ENCODE results near the gene ZIC2.

ZIC2 gene

GRCh38 chr13:99975626-99976025, 6.0 kb upstream of the ZIC2 start:
- DNase-seq = no peak

GRCh38 chr13:99976575-99976974, 5.0 kb upstream of the ZIC2 start:
- no peak for DNase-seq

DNA sequence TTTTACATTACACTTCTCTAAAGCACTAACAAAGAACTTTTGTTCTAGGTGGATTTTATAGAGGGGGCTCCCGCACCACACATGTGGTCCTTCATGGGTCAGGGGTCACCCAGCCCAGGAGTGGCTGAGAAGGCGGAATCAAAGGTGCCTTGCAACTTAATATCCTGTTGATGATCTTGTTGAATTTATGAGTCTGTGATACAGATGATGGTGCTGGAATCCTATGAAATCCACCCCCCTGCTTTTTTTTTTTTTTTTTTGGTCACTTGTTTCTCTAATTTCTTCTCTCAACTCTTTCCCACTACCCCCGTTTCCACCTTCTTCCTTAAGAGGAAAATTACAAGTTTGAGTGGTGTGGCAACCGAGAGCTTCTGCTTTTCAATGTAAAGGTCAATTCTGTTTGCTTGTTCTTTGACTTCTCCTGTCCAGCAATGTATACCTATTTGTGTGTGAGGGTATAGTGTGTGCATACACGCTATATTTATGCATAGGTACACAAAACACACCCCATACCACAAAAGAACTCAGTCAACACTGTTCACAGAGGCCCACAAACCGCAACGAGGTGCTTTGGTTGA, 4.2 kb upstream of the ZIC2 start:
- no peak for DNase-seq

DNA sequence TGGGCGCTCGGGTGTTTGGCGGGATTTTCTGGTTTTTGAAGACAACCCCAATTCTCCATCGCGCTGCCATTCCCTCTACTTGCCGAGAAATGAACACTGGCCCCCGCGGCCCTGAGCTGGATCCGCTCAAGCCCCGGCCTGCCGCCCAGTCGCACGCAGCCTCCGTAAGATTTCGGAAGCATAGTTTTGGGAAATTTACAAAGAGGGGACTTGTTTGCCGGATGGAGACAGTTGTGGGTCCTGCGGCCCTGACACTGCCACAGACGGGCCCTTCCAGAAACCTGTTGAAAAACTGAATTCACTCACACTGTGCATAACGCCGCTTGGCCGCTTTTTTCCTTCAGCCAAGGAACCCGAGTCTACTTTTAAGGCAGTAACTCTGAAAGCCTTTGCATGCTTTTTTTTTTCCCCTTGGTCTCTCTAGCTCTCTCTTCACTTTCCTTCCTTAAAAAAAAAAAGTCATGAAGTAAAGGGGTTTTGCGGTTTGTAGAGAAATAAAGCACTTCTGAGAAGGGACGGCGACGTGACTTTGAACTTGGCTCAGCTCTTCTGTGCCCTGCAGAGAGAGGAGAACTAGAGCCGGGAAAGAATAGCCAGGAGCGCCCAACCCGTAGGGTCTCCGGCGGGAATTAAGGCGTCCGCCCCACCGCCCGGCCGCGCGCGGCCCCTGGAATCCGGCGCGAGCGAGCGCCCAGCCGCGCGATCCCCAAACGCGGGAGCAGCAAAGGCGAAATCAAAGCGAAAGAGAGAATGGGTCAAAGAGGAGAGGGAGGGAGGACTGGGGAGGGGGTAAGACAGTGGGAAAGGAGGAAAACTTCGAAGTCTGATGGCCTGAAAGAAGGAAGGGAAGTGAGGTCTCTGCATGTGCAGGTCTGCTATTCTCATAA, 3.4 kb upstream of the ZIC2 start:
- no peak for DNase-seq

DNA sequence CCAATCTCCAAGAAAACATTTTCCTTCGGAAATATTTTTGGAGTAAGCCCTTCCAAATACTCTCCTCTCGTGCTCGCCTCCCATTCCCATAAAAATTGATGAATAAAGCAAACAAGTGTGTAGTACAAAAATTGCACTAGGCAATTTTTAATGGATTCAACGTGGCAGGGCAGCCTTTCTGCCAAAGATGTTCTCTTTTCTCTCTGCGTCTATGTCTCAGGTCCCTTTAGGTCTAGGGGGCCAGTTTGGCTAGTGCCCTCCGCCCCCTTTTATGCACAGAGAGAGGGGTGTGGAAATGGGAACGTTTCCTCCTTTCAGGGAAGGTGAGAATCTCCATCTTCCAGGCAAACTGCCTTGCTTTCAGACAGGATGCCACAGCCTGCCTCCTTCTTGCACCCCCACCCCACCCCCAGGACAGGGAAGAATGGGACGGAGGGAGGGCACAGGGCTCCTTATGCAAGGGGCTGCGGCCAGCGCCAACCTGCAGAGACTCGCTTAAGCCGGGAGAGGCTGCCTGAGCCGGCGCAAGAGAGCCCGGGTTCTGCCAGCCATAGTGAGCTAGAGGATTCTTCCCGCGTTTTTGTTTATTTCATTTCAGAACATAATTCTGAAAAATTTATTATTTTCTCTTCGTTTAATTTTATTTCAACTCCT, 2.7 kb upstream of the ZIC2 start:
- no peak for DNase-seq

DNA sequence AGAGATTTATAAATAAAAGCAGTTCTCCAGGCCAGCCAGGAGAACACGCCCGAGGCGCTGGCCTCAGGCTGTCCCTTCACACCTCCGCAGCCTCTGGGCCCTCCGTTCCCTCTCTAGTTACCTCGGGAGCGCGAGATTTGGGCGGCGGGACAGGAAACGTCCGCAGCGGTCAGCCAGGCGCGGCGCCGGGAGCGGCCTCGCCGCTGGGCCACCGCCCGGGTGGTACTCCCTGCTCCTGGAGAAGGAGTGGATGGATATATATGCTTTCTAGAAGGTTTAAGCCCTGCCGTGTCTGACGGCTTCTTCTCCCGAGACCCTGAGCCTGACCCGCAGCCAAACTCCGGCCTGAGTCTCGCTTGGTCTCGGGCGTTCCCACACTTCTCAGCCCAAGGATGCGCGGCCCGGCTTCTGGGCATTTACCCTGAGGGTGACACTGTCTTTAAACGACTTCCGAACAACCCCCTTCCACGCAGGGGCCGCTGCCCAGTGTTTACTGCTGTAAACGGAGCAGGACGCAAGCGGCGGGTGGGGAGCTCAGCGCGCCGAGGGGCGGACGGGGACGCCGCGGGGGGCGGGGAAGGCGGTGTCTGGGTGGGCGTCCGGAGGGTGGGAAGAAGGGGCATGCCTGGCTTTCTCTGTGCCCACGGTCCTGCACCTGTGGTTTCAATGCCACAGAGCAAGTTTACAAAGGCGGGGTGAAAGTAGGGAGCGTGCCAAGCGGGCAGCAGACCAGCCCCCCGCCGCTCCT, 2.0 kb upstream of the ZIC2 start:
- DNase-seq = no peak

- peak; percentile 66 for DNase-seq
Measured at GRCh38 chr13:99980201-99980823, 1.3 kb upstream of the ZIC2 start.

DNA sequence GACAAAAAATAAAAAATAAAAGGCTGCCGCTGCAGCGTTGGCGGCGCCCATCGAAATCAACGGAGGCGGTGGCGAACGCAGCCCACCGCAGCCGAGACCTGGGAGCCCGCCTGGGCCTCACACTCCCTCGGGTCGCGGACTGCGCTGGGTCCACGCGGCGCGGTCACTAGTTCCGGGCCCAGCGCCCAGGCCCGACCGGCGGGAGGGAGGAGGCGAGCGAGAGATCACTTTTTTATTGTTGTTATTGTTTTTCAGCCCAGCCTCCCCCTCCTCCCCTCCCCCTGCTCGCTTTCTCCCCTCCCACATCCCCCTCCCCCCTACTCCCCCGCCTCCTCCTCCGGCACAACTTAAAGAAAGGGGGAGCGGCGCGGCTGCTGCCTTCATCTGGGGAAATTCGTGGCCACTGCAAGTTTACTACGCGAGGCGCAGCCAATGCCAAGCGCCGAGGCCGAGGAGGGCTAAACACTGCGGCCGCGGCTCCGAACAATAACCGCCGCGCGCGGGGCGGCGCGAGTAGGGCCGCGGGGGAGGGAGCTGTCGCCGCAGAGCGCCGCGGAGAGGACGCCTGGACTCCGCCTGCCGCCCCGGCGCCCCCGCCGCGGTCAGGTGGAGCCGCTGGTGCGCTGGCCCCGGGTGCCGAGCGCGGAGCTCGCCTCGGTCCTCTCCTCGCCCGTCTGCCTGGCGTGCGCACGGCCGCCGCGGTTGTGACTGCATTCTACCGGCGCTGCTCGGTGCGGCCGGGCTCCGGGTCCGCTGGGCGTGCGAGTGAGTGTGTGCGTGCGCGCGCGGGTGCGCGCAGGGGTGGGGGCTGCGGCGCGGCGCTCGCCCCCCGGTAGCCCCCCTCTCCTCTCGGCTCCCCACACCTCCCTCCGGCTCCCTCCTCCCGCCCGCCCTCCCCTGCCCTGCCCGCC, 505 bp upstream of the ZIC2 start:
- no peak for DNase-seq

DNA sequence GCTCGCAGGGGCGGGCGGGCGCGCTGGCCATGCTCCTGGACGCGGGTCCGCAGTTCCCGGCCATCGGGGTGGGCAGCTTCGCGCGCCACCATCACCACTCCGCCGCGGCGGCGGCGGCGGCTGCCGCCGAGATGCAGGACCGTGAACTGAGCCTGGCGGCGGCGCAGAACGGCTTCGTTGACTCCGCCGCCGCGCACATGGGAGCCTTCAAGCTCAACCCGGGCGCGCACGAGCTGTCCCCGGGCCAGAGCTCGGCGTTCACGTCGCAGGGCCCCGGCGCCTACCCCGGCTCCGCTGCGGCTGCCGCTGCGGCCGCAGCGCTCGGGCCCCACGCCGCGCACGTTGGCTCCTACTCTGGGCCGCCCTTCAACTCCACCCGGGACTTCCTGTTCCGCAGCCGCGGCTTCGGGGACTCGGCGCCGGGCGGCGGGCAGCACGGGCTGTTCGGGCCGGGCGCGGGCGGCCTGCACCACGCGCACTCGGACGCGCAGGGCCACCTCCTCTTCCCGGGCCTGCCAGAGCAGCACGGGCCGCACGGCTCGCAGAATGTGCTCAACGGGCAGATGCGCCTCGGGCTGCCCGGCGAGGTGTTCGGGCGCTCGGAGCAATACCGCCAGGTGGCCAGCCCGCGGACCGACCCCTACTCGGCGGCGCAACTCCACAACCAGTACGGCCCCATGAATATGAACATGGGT, 599 bp downstream of the ZIC2 start:
- no peak for DNase-seq

GRCh38 chr13:99982731-99983498, 1.3 kb downstream of the ZIC2 start:
- no peak for DNase-seq

GRCh38 chr13:99983499-99984401, 2.2 kb downstream of the ZIC2 start:
- no peak for DNase-seq

DNA sequence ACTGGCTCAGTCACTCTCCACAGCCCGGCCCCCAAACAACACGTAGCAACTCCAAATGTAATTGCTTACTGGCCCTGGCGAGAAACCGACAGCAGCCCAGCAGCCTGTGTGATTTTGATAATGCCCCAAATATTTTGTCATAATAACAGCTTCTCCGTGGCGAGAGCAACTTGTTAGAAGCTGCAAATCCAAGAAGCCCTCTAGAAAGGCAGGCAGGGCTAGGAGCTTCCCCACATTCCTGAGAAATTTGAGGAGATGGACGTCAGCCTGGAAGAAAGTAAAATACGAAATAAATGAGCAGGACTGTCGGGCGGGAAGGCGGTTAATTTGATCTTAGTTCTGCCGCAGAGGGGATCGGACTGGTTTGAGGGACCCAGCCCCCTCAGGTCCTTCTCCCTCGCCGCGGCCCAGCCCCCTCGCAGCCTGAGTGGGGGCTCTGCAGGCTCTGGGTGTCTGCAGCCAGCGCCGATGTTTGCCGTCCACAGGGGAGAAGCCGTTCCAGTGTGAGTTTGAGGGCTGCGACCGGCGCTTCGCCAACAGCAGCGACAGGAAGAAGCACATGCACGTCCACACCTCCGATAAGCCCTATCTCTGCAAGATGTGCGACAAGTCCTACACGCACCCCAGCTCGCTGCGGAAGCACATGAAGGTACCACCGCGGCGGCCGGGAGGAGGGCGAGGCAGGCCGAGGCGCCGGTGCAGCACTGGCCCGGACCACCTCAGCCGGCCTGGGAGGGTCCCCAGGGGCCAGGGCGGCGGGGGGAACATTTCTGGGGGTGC, 3.1 kb downstream of the ZIC2 start:
- DNase-seq = no peak

- DNase-seq = no peak
Measured at GRCh38 chr13:99985241-99985874, 3.8 kb downstream of the ZIC2 start.

GRCh38 chr13:99985886-99986527, 4.4 kb downstream of the ZIC2 start:
- DNase-seq = no peak

- DNase-seq = no peak
Measured at GRCh38 chr13:99986741-99987140, 5.2 kb downstream of the ZIC2 start.

DNA sequence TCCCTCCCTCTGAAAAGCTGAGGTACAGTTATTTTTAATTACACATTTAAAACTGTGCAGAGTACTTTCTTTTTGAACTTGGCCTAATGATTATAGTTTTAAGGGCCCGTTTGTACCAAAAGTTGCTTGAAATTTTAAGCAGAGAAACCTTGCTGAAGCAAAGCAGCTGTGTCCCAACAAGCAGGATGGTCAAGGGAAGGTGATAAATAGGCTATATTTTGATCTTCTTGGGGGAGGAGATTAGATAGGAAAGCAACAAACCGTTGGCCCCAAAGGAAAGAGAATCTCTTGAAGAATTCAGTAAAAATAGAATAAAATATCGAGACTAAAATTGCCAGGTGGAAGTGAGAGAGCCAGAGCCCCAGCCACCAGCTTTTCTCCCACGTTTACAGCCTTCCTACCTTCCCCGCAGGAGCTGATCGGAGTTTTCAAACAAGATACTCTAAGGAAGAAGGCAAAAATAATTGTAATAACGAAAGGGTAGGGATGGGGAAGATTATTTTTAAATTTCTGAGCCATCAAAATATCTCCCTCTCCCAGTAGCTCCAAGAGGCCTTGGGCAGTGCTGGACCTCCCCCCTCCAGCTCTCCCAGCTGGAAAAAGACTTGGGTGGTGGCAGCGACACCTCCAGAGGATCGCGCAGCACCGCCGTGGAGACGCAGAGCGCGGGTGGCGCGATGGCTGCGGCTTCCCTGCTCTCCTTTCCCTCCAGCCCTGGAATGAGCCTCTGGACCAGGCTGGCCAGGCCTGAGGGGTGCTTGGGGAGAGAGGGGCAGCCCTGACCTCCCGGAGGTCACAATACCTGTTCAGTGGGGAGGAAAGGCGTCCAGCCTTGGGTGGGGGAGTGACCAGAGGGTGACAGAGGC, 5.8 kb downstream of the ZIC2 start:
- DNase-seq = no peak
